GM19455 (cell line): ENCODE measurements around the gene TBCC.
A peak's percentile ranks its signal among the peaks of the same experiment; 100 is the strongest.

ENCODE experiments used
- ATAC-seq: cut with Tn5 transposase; IDR thresholded peaks from one replicate; pipeline ENCODE4 v1.9.1; 2021; ENCODE audit not compliant: unreplicated experiment

TBCC gene, protein sequence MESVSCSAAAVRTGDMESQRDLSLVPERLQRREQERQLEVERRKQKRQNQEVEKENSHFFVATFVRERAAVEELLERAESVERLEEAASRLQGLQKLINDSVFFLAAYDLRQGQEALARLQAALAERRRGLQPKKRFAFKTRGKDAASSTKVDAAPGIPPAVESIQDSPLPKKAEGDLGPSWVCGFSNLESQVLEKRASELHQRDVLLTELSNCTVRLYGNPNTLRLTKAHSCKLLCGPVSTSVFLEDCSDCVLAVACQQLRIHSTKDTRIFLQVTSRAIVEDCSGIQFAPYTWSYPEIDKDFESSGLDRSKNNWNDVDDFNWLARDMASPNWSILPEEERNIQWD

DNA sequence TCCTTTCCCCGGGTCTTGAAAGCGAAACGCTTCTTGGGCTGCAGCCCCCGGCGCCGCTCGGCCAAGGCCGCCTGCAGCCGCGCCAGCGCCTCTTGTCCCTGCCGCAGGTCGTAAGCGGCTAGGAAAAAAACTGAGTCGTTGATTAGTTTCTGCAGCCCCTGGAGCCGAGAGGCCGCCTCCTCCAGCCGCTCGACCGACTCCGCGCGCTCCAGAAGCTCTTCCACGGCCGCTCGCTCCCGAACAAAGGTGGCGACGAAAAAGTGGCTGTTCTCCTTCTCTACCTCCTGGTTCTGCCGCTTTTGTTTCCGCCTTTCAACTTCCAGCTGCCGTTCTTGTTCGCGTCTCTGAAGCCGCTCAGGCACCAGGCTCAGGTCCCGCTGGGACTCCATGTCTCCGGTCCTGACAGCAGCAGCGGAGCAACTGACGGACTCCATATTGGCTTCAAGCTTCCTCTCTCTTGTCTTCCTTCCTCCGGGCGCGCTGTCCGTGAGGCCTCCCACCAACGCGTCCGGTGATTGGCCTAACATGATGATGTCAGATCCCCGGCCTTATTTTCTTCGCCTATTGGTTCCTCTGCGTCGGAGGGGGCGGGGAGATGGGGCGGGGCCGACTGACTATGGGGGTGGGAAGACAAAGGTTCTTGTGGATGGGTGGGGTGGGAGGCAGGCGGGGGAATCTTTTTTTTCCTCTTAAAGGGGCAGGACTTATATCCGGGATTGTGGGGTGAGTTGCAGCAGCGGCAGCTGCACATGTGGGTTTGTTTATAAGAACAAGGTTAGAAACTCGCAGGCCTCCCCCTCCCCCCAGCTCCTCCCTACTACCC lies at the start of gene TBCC:
Gene TBCC (minus strand): TSS at position 464 of the 823 bp plus-strand sequence. CDS start 30 bp downstream, at position 434.
- peak; percentile 84 for ATAC-seq

DNA sequence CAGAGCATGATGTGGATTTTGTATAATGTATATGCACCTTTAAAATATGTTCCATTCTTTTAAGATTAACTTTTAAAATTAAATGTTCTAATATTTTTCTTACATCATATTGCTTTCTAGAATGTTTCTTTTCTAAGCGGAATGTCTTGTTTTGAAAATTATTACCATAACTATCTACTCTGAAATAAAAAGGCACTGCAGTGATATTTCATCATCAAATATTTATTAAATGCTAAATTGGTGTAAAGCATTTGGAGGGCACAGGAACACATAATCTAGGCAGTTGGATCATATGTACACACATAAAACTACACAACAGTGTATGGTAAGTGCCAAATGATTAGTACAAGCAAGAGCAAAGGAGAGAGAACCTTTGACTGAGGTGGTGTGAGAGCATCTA lies 49.7 kb upstream of the TBCC start:
- ATAC-seq: no peak

DNA sequence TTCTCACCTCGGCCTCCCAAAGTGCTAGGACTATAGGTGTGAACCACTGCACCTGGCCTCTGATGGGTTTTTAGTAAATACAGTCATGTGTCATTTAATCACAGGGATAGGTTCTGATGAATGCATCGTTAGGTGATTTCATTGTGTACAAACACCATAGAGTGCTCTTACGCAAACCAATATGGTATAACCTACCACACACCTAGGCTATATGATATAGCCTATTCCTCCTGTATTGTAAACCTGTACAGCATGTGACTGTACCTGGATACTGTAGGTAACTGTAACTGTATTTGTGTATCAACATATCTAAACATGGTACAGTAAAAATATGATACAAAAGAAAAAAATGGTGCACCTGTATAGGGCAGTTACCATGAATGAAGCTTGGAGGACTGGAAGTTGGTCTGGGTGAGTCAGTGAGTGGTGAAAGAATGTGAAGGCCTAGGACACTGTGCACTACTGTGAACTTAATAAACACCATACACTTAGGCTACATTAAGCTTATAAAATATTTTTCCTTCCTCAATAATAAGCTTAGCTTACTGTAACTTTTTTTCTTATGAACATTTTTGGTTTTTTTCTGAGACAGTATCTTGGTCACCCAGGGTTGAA lies 45.9 kb upstream of the TBCC start:
- no peak for ATAC-seq

DNA sequence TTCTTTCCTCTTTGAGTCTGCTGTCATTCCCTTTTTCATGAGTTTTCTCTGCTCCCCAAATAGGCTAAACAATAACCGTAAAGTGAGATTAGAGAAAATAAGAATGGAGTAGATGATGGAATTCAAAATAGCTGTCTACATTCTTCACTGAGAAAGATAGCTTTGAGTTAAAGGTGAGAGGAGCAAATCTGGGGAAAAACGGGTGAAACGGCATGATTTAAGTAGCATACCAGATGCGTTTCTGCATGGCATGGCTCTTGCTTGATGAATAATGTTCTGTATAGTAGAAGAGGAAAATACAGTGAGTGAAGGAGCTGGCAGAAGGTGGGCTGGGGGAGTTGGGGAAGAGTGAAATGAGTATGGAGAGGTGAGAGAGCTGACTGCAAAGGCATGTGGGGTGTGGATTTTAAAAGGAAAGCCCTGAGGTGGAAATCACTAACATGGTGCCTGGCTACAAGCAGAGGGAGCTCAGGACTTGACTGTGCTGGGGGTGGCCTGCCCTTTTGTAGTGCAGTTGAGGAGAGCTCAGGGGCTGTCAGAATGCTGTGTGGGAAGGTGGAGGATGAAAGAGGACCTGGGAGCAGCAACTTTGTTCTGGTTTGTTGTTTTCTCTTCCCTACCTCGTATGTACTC lies 44.8 kb upstream of the TBCC start:
- ATAC-seq: no peak

DNA sequence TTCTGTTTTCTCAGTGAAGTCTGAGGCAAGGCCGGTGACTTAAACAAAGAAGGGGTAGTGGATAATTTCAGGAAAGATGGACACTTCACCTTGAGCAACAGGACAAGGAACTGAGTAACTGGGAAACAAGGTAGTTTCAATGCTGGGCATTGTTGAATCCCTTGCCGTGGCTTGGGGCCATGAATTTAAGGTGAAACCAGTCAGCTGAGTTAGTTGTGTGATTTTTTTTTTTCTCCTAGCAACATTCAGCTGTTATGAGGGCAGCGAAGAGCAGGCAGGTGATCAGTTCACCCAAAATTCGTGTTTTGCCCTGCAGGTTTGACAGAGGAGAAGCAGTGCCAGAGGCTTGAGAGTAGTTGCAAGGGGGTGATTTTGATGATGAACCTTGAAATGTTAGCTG lies 42.8 kb upstream of the TBCC start:
- ATAC-seq: no peak

DNA sequence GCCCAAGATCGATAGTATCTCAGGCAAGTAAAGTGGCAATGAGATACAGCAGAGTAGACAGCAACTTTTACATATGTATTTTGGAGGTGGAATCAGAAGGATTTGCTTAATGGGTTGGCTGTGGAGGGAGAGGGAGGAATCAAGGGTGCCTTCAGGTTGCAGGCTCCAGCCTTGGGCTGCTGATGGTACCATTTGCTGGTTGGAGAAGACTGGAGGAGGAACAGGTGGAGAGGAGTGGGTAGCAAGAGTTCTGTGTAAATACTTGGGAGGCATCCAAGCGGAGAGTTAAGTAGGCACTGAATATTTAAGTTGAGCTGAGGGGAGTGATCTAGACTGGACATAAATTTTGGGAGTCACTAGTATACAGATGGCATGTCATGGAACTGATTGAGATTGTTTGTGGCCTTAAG lies 41.2 kb upstream of the TBCC start:
- no peak for ATAC-seq

DNA sequence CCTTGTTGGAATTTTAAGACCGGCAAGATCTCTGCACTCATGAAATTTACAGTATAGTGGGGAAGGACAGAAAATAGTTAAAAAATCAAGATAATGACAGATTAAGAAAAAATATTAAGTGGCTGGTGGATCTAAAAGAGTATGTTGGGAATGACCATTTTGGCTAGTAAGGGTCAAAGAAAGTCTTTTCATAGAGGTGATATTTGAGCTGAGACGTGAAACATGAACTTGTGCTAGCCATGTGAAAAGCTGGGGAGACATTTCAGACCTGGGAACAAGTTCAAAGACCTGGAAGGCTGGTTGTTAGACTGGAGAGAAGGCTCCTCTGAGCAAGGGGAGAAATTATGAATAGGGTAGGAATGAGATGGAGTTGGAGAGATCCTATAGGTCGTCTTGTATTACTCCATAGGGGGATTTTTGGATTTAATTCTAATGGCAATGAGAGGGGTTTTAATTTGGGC lies 40.7 kb upstream of the TBCC start:
- ATAC-seq: no peak

DNA sequence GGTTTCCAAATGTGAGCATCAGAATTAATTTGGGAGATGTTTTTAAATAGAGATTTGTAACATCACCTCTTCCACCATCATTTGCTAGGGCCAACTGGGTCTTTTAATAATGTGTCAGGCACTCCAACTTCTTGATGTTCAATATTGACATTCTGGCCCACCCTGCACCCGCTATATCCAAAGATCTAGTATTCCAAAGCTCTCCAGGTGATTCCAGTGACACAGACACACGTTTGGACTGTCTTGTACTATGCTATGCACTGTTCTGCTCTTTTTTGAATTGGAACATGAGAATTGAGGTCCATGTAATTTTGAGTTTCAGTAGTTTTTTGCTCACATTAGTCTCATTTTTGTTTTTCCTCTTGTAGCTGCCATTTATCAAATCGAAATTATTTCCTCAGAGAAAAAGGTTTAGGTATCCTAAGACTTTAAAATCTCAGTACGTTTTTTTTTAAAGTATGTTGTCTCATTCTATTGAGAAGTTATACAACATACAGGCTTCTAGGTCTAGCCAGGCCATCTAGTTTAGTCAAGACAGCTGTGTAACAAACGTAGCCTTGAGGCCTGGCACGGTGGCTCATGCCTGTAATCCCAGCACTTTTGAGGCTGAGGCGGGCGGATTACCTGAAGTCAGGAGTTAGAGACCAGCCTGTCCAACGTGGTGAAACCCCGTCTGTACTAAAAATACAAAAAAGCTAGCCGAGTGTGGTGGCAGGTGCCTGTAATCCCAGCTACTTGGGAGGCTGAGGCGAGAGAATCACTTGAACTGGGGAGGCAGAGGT lies 39.0 kb upstream of the TBCC start:
- ATAC-seq: no peak

DNA sequence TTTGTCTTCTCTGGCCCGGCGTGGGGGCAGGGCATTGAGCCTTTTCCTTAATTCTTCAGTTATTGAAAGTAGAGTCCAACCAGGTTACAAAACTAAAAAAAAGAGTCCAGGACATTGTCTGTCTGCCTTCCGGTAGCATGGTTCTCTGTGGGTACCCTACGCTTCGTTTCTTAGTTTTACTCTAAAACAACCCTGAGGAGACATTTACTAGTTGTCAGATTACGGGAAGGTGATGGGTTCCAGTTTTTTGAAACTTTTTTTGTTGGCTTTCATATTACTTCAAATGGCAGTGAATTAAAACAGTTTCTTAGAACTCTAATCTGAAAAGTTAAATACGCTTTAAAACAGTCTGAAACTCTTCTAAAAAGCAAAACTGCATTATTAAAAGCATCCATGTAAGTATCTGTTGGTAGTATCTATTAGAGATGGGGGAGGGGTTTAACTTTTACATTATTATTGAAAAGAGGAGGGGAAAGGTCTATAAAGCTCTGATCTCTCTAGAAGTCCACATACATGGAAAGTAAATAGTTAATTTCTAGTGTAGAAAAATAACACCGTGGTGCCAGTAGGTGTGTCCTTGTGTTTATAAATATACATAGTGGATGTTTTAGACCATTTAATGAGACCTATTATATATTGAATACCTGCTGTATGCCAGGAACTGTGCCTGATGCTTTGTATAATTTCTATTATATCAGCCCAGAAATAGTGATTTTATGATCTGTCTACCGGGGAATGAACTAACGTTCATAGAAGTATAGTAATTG lies 38.2 kb upstream of the TBCC start:
- ATAC-seq: no peak

DNA sequence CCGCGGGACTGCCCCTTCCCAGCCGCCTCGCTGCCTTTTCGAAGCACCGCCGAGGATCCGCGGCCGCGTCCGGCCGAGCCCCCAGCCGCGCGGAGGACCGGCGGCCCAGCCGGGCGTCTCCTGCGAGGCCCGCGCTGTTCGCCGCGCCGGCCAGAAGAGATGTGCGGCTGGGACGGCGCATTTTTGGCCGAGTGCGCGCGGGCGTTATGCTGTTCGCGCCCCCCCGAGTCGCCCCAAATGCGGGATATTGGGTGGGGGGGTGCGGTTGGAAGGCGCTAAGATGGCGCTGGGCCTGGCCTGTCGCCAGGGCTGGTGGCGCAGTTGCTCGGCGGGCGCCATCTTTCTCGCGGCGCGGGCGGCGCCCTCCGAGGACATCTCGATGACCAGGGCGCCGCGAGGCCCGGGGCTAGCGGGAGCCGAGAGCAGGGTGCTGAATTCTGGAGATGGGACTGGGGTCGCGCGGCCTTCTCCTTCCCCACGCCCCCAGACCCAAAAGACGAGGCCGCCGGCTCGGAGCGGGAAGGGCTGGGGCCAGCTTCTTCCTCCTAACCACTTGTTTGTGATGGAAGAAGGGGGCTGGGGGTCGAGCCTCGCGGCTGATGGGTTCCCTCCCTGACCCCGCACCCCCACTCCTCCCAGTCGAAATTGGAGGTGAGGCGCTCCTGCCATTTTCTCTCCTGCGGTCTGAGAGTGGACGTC lies 37.4 kb upstream of the TBCC start:
- peak; percentile 46 for ATAC-seq

DNA sequence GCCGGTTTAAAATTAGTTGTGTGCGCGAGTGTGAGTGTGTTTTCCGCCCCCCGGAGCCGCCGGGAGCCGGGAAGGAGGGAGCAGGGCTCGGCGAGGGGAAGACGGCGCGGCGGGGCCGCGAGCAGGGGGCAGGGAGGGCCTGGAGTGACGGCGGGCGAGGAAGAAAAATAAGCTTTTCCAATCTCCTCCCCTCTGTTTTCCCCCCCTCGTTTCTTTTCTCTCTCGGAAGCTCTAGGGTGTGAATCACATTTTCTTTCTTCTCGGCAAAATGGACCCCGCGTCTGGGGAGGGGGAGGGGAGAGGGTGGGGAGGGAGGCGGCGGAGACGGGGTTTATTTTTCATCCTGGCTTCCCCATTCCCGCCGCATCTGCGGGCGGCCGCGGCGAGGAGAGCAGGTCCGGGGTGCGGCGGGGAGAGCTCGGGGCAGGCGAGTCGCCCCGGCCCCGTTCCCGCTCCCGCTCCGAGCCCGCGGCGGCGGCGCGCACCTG lies 36.8 kb upstream of the TBCC start:
- peak; percentile 22 for ATAC-seq

DNA sequence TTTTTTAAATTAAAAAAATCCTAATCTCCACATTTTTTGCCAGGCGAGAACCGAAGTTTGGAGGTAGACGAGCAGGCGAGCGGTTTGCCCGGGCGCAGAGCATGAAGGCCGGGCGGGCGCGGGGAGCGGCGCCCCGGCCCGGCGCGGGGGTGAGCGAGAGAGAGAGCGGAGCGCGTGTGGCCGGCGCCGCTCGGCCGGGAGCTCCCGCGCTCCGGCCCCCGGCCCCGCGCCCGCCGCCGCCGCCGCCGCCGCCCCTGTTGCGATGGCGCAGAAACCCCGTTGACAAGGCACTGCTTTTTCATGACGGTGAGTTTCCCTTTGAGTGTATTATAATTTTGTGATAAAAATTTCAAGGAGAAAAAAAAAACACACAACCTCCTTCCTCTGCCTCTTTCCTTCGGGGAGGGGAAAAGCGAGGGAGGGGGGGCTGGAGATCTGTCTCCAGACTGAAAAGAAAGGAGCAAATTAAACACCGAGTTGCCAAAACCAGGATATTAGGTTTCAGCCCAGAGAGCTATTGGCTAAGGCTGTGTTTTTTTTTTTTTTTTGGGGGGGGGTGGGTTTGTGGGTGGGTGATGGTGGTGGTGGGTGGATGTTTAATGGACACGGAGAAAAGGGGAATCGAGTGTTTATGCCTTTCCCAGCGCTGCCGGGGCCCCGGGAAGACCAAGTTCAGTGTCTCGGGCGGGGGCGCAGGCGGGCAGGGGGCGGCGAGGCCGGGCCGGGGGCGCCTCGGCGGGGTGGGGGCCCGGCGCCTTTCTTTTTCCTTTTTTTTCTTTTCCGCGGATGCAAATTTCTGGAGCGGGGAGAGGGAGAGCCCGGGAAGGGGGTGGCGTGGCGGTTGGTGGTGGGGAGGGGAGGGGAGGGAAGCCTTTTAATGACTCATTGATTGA lies 36.1 kb upstream of the TBCC start, which contains the start of gene BICRAL:
Gene BICRAL (plus strand): TSS at position 257 of the 893 bp plus-strand sequence. CDS start 39,971 bp downstream, outside the sequence.
- peak; percentile 6 for ATAC-seq

DNA sequence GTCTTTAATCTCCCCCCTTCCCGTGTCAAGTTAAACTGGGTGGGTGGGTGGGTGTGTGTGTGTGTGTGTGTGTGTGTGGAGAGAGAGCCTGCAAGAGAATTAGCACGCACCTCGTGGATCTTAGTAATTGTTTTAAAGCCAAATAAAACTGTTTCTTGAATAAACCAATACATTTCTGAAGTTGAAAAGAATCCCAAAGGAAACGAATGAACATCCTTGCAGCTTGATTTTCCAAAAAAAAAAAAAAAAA lies 35.6 kb upstream of the TBCC start:
- ATAC-seq: no peak

DNA sequence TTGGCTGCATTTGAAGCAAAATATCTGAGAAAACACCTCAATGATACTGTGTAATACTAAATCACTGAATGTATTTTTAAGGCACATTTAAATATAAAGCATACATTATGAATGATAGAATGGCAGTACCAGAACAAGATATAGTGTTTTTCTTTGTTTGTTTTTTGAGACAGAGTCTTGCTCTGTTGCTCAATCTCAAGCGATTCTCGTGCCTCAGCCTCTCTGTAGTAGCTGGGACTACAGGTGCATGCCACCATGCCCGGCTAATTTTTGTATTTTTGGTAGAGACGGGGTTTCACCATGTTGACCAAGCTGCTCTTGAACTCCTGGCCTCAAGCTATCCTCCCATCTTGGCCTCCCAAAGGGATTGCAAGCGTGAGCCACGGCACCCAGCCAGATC lies 33.6 kb upstream of the TBCC start:
- ATAC-seq: no peak

DNA sequence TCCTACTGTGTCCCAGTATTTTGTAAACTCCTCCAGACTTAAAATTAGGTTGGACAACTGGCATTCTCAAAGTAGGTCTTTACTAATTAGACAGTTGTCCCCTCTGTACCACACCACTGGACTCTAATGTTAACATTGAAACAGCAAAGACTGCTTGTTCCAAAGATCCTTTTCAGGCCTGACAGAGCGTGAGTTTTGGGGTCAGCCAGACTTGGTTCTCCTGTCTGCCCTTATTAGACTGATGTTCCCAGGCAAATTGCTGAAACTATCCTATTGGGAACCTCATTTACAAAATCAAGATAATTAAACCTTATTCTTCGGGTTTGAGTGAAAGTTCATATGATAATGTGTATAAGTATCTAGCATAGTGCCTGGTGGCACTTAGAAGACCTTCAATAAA lies 32.2 kb upstream of the TBCC start:
- no peak for ATAC-seq

DNA sequence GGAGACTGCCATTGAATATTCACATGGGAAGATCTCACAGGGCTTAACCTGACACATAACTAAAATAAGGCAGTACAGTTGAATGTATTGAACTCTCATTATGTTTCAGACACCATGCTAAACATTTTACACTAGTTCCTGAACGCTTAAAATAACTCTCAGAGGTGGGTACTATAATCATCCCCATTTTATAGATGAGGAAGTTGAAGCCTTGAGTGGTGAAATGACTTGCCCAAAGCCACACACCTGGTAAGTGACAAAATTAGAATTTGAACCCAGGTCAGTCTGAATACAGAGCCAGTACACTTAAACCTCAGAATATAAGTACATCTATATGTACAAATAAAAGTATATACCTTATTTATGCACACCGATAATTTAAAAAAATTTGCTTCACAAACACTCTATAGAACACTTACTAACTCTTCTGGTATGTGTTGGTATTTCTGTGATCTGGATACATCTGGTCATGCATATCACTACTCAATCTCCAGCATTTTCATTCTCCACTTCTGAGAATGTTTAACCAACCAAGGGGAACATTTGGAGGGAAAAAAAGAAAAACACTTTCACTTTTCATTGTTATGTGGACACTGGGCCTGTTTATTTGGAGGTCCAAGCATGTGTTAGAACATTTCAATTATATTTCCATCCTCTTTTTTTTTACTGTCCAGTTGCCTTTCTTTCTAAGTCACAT lies 31.4 kb upstream of the TBCC start:
- no peak for ATAC-seq

DNA sequence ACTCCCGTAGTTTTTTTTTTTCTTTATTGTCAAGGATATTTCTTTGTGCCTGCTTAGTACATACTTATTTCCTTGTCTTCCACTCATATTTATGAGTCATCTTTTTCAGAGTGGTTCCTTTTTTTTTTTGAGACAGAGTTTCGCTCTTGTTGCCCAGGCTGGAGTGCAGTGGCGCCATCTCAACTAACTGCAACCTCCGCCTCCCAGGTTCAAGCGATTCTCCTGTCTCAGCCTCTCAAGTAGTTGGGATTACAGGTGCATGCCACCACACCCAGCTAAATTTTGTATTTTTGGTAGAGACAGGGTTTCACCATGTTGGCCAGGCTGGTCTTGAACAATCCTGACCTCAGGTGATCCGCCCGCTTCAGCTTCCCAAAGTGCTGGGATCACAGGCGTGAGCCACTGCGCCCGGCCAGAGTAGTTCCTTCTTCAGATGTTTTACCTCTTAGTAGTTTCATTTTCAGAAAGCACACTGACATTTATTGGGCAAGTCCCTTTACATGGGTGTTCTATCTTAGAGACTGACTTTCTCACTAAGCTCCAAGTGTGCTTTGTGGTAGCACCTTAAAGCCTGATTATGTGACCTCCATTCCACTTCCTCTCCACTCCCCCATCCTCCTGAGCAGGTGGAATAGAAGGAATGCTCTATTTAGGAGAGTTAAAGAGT lies 29.1 kb upstream of the TBCC start:
- peak; percentile 64 for ATAC-seq
